Right lobe of liver (tissue), 6 donors: Measurements from ENCODE around the gene NXPH2. TPM values are rescaled to one million over a fixed set of nuclear protein-coding genes. Genes with fewer than 3 reads are reported as not detected.

Experiments
- ATAC-seq, 4 donors: fragments of 200-7000 bp; cut with Tn5 transposase; one replicate each; pipeline ENCODE4 v1.9.1; 2020; ENCODE audit warnings: mild to moderate bottlenecking in 4 of 4, moderate library complexity in 4 of 4
- DNase-seq, 3 donors: peaks; one replicate each; pipeline ENCODE4 v3.0.0-alpha.2; 2020
- H3K27ac ChIP-seq, 3 donors: fragments of 200-600 bp; one replicate each; pipeline ENCODE4 v1.8.0; 2022
- H3K27me3 ChIP-seq, 2 donors: fragments of 200-600 bp; one replicate each; pipeline ENCODE4 v1.8.0; 2022
- H3K36me3 ChIP-seq, 4 donors: fragments of 200-600 bp; sonication (generic) in 1 of 4; one replicate each; pipeline versions ENCODE4 v1.5.1 to v1.8.0; 2017 to 2022; ENCODE audit warnings: control low read depth in 1 of 4
- H3K4me1 ChIP-seq, 4 donors: fragments of 200-600 bp; sonication (generic) in 1 of 4; one replicate each; pipeline versions ENCODE4 v1.5.1 to v1.8.0; 2017 to 2022; ENCODE audit warnings: control low read depth in 1 of 4
- H3K4me3 ChIP-seq, 3 donors: fragments of 200-600 bp; one replicate each; pipeline ENCODE4 v1.8.0; 2022
- H3K9me3 ChIP-seq, 4 donors: fragments of 200-600 bp; sonication (generic) in 1 of 4; one replicate each; pipeline versions ENCODE4 v1.5.1 to v1.8.0; 2017 to 2022; ENCODE audit warnings: control low read depth in 1 of 4
- CTCF ChIP-seq, 4 donors: fragments of 200-600 bp in 3 of 4; fragments of 450-650 bp in 1 of 4; IDR thresholded peaks; one replicate each; pipeline versions ENCODE4 v1.5.1 to v1.8.0; 2016 to 2022; ENCODE audit warnings: antibody characterized with exemption in 4 of 4, mild to moderate bottlenecking in 2 of 4
- POLR2A ChIP-seq: fragments of 450-650 bp; IDR thresholded peaks from one replicate; pipeline ENCODE4 v1.6.1; 2017; ENCODE audit warnings: antibody characterized with exemption, mild to moderate bottlenecking
- WGBS: methylation state at CpG from one replicate; pipeline ENCODE4 v1.1.6; 2018; ENCODE audit warnings: low coverage, low lambda C conversion rate; ENCODE audit not compliant: insufficient coverage; ENCODE audit errors: missing lambda C conversion rate; 5-methylcytosine and 5-hydroxymethylcytosine counted together
- intact Hi-C, 2 donors: fragments of 100-400 bp; cut with DNase I; formaldehyde crosslinking; loops; one replicate each; pipeline versions ENCODE4 v1.11.2 to v1.14.1; 2022
- total RNA-seq, 6 experiments: library from RNA; depleted of rRNA in 2 of 6; stranded (reverse); fragments of >200 nt in 2 of 6; fragmentation: NEBNext Ultra II Directional in 3 of 6; extraction: Animal tissue kit (Norgen Biotek cat#: 25700) in 3 of 6; gene quantifications; one replicate each; pipeline versions ENCODE4 v1.1.0 to v1.2.4, GENCODE V29; 2016 to 2023
- donor health status: DM: no; HTN: yes; CAD: no.
- donor health status: DM: no; HTN: no; CAD: no.
- donor health status: DM: no; HTN: no; CAD: no.
- donor health status: DM: no; HTN: yes; CAD: no.
- donor health status: DM: no; HTN: yes; CAD: no.

The NXPH2 gene
- total RNA-seq, 6 experiments from 2014 or later: not detected

GRCh38 chr2:138819964-138820363 lies 39.8 kb upstream of the NXPH2 start:
- no peaks in the 10 kb centered on the region for H3K4me1 ChIP-seq
- intact Hi-C loops: no loop called here

GRCh38 chr2:138818556-138818955 lies 38.4 kb upstream of the NXPH2 start:
- Histone ChIP-seq H3K4me3 (no peak overlapping the region), H3K36me3 (no peaks in the 10 kb centered on the region), H3K4me1 (no peaks in the 10 kb centered on the region), H3K27me3 (no peaks in the 10 kb centered on the region), H3K27ac (no peak overlapping the region), H3K9me3 (no peaks in the 10 kb centered on the region)
- intact Hi-C loops: no loop called here
- WGBS: 50% methylated on average over 1 of the region's 1 CpG
- TF ChIP-seq POLR2A (no peak), CTCF (IDR thresholded peaks at IDR 0.05) (no peak)
- no peak for ATAC-seq
- no peak for DNase-seq

More at GRCh38 chr2:138819964-138820363, 39.8 kb upstream of the NXPH2 start:
- H3K9me3 ChIP-seq: no peaks in the 10 kb centered on the region
- no peak overlapping the region for H3K4me3 ChIP-seq
- DNase-seq (no peak), ATAC-seq (no peak)
- no peak overlapping the region for H3K27ac ChIP-seq
- no peaks in the 10 kb centered on the region for H3K27me3 ChIP-seq
- H3K36me3 ChIP-seq: no peaks in the 10 kb centered on the region
- no peak for TF ChIP-seq POLR2A
- TF ChIP-seq CTCF (IDR thresholded peaks at IDR 0.05): no peak
- WGBS: 86% methylated on average over 3 of the region's 3 CpGs

GRCh38 chr2:138814123-138814898 lies 34.1 kb upstream of the NXPH2 start:
- Histone ChIP-seq H3K27ac (no peak overlapping the region), H3K36me3 (no peaks in the 10 kb centered on the region), H3K9me3 (no peaks in the 10 kb centered on the region), H3K4me1 (no peaks in the 10 kb centered on the region), H3K4me3 (no peak overlapping the region), H3K27me3 (peaks cover 0 to 6% of the 10 kb centered on the region in 2 donors)
- intact Hi-C loops: no loop called here
- WGBS: 28% methylated on average over 4 of the region's 4 CpGs
- no peak for TF ChIP-seq POLR2A
- peak in 3 of 4 donors; percentile 19 to 42 (median 29) for TF ChIP-seq CTCF (IDR thresholded peaks at IDR 0.05)
- DNase-seq (peak in 1 of 3 donors; percentile 47), ATAC-seq (peak; percentile 66 to 74 (median 72))

- intact Hi-C loops: no loop called here
- Histone ChIP-seq H3K27me3 (peaks cover 0 to 6% of the 10 kb centered on the region in 2 donors), H3K27ac (no peak overlapping the region), H3K4me3 (no peak overlapping the region), H3K36me3 (no peaks in the 10 kb centered on the region), H3K4me1 (no peaks in the 10 kb centered on the region), H3K9me3 (no peaks in the 10 kb centered on the region)
- TF ChIP-seq POLR2A: no peak
- TF ChIP-seq CTCF (IDR thresholded peaks at IDR 0.05): no peak
- no peak for ATAC-seq
- no peak for DNase-seq
- WGBS: 40% methylated on average over 3 of the region's 3 CpGs
These were observed 31.2 kb upstream of the NXPH2 start for GRCh38 chr2:138811431-138811830.
